Stimulated activated CD8-positive, alpha-beta memory T cell treated with anti-CD3 and anti-CD28 coated beads, Interleukin-2, amount 100 ng/mL, for 48 hours (primary cell): ENCODE measurements around the gene CTDSP2.
A peak's percentile ranks its signal among the peaks of the same experiment; 100 is the strongest.
"Not testable (repeated sequence)": the region's sequence is repeated elsewhere in the genome, so short reads cannot be mapped to it uniquely, and the experiment has no call there.

Experiments
- DNase-seq, 2 donors: peaks; one replicate each; pipeline ENCODE4 v3.0.0-alpha.2; 2020; ENCODE audit warnings: low read depth in 2 of 2

The CTDSP2 gene

DNA sequence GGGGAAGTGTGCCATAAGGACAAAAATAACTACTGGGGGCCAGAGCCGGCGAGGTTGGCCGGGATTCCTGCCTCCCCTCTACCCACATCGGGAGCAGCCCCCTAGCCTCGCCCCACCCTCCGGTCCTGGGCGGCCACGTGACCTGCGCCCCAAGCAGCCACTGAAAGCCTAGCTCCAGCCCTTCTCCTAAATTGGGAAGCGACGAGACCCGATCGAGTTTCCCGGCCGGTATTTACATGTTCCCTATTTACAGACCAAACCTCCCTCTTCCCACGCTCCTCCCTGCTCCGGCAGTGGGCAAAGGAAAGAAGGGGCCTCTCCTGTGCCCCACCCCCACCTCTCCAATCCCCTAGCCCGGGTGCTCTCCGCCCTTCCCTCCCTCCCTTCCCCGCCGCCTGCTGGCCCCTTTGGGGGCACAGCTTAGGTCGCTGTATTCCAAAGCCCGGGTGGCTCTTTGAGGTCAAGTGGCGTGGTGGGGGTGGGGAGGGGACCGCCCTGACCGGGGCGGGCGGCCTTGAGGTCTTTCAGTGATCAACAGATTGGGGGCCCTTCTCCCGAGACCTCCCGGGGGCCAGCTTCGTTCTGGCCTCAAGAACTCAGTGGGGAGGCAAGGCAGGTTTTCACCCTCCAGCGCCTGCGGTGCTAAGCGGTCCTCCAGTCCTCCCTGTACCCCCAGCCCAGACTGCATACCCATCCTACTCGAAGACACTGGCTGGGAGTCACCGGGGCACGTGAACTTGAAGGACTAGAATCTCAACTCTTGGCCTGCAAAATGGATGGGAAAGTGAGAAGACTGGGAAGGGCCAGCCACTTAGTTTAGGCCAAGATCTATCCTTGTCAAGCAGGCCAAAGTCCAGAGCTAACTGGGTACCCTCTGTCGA, 6.3 kb upstream of the CTDSP2 start:
- DNase-seq: no peak

DNA sequence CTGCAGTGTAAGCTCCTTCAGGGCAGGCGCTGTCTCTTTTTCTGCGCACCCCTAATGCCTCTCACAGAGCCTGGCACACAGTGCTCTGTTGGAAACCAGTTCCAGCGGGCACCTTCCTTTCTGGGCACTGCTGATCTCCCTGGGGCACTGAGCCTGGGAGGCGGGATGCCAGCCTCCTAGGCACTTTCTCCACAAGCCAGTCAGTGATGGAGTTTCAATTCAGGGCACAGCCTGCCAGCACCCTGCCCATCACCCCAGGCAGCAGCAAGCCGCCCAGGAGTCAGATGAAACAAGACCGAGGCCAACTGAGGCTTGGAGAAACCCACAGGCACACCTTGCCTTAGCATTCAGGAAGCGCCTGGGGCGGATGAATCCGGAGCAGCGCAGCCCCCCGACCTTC, 5.7 kb upstream of the CTDSP2 start:
- no peak for DNase-seq

- no peak for DNase-seq
Observed at GRCh38 chr12:57851552-57851951, 5.0 kb upstream of the CTDSP2 start.

GRCh38 chr12:57850854-57851430, 4.4 kb upstream of the CTDSP2 start:
- DNase-seq: no peak

DNA sequence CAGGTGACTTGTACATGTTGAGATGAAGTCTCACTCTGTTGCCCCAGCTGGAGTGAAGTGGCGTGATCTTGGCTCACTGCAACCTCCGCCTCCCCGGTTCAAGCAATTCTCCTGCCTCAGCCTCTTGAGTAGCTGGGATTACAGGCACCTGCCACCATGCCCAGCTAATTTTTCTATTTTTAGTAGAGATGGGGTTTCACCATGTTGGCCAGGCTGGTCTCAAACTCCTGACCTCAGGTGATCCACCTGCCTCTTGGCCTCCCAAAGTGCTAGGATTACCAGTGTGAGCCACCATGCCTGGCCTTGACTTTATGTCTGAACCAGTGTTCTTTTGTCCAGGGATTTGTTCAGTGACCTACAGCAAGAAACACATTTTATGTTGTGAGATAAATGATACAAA, 2.9 kb upstream of the CTDSP2 start:
- DNase-seq: not testable (repeated sequence)

GRCh38 chr12:57849035-57849434, 2.5 kb upstream of the CTDSP2 start:
- DNase-seq: no peak

- no peak for DNase-seq
Observed at GRCh38 chr12:57848208-57848607, 1.7 kb upstream of the CTDSP2 start.

GRCh38 chr12:57846285-57846576, 298 bp downstream of the CTDSP2 start:
- no peak for DNase-seq

DNA sequence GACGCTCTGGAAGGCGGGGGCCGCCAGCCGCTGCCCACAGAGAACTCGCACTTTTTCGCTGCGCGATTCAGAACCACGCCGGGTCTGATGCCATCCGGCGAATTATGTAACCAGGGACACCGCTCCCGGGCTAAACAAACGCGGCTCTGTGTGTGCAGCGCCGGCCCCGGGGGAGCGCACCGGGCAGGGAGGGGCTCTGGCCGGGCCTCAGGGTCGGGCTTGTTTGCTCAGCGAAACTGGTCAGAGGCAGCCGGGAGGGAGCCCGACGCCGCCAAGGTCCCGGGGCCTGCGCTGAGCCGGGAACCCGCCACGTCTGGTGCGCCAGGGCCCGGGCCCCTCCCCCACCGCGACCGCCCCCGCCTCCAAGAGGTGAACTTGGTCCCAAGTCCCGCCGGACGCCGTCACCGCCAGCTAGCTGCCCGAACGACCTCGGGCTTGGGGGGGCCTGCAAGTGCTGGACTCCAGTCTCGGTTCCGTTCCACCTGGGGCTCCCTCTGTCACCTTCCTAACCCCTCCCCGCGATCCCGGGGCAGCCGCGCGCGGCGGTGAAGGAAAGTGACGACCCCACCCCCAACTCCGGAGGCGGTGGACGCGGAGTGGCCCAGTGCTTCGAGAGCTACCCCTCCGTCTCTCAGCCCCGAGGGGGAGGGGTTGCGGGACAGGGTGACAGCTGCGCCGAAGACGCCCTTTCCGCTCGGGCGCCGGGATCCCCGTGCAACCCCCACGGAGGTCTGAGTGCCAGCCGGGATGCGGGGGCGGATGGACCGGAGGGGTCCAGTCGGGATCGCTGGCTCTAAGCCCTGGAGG, 848 bp downstream of the CTDSP2 start:
- DNase-seq: peak; percentile 49 to 55

DNA sequence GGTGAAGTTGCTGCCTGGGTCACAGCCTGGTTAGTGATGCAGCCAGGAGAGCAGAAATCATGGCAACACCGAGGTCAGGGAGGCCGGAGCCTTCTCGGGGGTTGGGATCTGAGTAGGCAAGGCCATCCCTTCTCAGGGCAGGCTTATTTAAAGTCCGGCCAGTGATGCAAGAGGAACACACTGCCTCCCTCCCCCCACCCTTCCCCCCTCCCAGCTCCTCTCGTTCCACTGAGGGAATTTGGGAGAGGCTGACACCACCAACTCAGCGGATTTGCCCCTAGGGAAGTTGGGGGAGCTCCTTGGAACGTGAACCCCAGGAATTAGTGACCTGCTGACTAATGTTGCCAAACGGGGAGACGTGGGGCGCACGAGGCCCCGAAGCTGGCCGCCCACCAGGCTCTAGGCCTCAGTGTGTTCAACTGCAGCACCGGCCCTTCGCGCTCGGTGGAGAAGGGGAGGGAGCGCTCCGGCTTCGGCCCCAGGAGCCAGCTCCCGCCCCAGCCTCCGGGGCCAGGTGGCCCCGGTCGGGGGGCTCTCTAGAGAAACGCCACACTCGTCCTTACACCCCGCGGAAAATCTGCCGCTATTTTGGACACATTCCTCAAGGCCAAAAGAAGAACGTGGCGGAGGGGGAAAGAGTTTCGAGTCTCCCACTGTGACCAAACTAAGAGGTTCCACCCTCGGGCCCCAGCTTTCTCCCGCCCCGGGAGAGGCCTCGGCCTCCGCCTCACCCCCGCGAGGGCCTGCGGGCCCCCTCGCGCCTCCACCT, 1.6 kb downstream of the CTDSP2 start:
- no peak for DNase-seq

- peak in 1 of 2 donors; percentile 20 for DNase-seq
Observed at GRCh38 chr12:57842342-57843294, 3.9 kb downstream of the CTDSP2 start.

GRCh38 chr12:57841445-57841844, 5.1 kb downstream of the CTDSP2 start:
- DNase-seq: no peak

DNA sequence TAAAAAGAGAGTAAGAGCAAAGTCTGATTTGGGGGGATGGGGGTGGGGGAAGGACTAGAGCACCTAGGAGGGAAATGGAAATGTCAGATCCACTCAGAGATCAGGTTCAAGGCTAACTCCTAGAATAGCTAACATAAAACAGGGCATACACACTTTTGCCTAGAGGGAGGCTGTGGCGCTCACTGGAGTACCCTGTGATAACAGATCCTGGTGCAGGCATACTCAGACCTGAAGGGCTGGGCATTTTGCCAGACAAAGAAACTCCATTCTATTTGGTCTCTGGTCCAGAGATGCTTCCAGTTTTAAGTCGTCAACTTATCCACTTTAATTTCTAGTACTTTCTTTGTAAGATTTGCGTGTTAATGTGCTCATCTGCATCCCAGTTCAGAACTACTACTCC, 5.8 kb downstream of the CTDSP2 start:
- no peak for DNase-seq

DNA sequence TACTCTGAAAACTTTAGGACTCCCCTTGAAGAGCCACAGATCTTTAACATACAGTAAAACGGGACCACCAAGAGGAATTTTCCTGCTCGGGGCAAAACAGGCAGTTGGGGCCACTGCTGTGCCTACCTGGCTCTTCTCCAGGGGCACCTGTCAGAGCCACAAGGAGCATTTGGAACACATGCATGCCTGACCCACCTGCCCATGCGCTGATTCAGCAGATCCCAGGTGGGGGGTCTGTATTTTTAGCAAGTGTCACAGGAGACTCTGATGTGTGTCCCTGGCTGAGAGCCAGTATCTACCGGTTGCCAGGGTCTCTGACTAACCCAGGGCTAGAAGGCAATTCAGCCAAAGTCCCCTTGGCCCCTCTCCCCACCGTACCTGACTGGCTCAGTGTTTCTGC, 6.5 kb downstream of the CTDSP2 start:
- DNase-seq: no peak

DNA sequence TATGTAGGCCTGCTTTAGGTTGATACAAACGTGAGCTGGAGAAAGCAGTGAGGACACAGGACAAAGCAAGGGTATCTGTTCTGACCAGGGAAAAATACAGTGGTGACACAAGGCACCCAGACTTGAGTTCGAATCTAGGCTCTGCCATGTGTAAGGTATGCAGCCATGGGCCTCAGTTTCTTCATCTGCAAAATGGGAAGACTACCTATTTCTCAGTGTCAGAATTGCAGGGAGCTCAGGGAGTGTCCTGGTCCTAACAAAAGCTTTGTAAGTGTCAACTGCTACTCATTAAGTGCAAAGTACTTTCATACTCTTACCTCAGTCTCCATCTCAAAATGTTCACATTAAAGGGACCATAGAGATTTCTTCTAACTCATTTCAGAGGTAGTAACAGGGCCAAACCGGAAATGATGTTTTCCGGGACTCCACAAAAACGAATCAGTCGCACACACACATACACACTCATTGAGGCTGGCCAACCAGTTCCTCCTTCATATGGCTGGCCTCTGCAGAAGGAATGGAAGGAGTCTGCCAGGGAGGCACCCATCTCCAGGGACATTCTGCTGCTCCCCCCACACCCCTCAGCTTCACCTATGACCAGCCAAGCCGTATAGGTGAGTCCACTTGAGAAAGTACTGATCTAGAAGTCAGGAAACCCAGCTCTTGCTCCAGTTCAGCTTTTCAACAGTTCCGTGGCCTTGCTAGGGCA, 7.8 kb downstream of the CTDSP2 start:
- no peak for DNase-seq

- DNase-seq: no peak
Observed at GRCh38 chr12:57837864-57838562, 8.5 kb downstream of the CTDSP2 start.

GRCh38 chr12:57836442-57837375, 9.8 kb downstream of the CTDSP2 start:
- peak in 1 of 2 donors; percentile 21 for DNase-seq
